ENCODE data around the gene ZGLP1.

Gene ZGLP1

DNA sequence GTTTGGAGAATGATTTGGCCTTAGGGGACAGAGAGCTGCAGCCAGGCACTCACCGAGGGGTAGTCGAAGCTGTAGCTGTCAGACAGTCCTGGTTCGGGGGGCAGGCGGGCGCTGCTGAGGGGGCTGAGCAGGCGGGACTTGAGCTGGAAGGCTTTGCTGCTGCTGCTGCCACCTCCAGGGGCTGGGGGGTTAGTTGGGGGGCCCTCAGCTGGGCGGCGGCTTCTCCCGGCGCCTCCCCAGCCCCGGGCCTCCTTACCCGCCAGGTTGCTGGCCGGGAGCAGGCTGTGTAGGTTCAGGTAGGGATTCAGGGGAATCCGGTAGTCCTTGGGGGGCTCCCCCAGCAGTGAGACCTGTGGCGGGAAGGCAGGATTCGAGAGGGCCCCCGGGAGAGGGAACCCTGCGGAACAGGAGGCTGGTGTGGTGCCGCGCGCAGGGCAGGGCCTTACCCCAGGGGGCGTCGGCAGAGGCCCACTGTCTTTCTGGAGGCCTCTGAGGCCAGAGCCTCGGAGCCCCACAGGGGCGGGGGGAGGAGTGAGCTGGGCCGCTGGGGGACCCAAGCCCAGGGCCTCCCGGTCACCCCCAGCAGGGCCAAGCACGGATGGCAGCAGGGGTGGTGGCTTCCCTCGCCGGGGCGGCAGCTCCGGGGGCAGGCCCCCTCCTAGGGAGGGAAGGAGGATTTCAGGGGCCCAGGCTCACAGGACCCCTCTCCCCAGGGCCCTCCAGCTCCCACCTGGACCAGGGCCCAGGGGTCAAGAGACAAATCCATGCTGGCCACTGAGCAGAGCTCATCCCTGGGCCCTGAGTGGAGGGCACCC is 11.2 kb upstream of the ZGLP1 start:
- DNase-seq (ENCODE audit: extremely low spot score): no peak
- TF ChIP-seq ZNF384 (IDR thresholded peaks at IDR 0.05) (no peak), ARNT (IDR thresholded peaks at IDR 0.05) (no peak), ELF4 (IDR thresholded peaks at IDR 0.05) (no peak), BHLHE40 (IDR thresholded peaks at IDR 0.05; ENCODE audit: borderline replicate concordance) (no peak), FOXM1 (IDR thresholded peaks at IDR 0.05; ENCODE audit: borderline replicate concordance) (no peak), FOXK2 (IDR thresholded peaks at IDR 0.05) (no peak), NFRKB (IDR thresholded peaks at IDR 0.05) (no peak), SUZ12 (IDR thresholded peaks at IDR 0.05) (no peak), TARDBP (IDR thresholded peaks at IDR 0.05) (no peak), SP1 (IDR thresholded peaks at IDR 0.05) (no peak), FOXA1 (IDR thresholded peaks at IDR 0.05) (no peak), CTBP1 (IDR thresholded peaks at IDR 0.05; ENCODE audit: borderline replicate concordance) (no peak), HDGF (IDR thresholded peaks at IDR 0.05; ENCODE audit: borderline replicate concordance) (no peak), LEF1 (IDR thresholded peaks at IDR 0.05; ENCODE audit: borderline replicate concordance) (no peak)
- TF ChIP-seq, protein P1, sequence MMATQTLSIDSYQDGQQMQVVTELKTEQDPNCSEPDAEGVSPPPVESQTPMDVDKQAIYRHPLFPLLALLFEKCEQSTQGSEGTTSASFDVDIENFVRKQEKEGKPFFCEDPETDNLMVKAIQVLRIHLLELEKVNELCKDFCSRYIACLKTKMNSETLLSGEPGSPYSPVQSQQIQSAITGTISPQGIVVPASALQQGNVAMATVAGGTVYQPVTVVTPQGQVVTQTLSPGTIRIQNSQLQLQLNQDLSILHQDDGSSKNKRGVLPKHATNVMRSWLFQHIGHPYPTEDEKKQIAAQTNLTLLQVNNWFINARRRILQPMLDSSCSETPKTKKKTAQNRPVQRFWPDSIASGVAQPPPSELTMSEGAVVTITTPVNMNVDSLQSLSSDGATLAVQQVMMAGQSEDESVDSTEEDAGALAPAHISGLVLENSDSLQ (IDR thresholded peaks at IDR 0.05): no peak
- POLR2A ChIA-PET: interaction anchor here (4.9 kb wide), 1 partner anchor 13 kb away, joined by 15 read pairs; the partner anchor contains the start of gene RAVER1
- CTCF ChIA-PET: no interaction called here

DNA sequence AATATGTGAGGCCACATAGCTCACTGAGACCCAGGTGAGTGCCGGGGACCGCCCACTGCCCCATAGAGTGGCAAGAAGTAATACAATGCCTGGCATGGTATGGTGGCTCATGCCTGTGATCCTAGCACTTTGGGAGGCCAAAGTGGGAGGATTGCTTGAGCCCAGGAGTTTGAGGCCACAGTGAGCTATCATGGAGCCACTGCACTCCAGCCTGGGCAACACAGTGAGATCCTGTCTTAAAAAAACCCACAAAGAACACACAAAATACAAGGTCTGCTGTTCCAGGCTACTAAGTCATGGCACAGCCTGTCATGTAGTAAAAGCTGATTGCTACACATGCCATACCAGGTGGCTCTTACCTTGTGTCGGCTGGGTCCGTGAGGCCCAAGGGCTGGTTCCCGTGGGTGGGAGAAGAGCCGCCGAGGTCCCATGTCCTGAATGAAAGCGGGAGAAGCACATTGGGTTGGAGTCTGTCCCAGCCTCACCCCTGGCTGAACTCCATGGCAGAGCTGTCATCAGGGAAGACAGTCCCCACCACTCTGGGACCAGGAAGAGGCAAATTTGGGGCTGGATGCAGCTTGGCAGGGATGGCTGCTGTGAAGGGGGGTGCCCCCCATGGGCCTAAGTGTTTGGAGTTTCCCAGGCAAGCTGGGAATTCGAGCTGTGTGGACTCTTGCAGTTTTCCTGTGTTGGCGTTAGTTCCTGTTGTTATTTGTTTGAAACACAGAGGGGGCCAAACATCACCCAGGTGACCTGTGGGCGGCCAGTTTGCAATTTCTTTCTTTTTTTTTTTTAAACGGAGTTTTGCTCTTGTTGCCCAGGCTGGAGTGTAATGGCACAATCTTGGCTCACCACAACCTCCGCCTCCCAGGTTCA is 9.4 kb upstream of the ZGLP1 start:
- no peak for DNase-seq (ENCODE audit: extremely low spot score)
- TF ChIP-seq SP1 (IDR thresholded peaks at IDR 0.05) (no peak), BHLHE40 (IDR thresholded peaks at IDR 0.05; ENCODE audit: borderline replicate concordance) (no peak), CTBP1 (IDR thresholded peaks at IDR 0.05; ENCODE audit: borderline replicate concordance) (no peak), HDGF (IDR thresholded peaks at IDR 0.05; ENCODE audit: borderline replicate concordance) (no peak), FOXM1 (IDR thresholded peaks at IDR 0.05; ENCODE audit: borderline replicate concordance) (no peak), TARDBP (IDR thresholded peaks at IDR 0.05) (no peak), L3MBTL2 (conservative IDR thresholded peaks at IDR 0.05) (no peak), ZNF384 (IDR thresholded peaks at IDR 0.05) (no peak), FOXA1 (IDR thresholded peaks at IDR 0.05) (no peak), NFRKB (IDR thresholded peaks at IDR 0.05) (no peak), FOXK2 (IDR thresholded peaks at IDR 0.05) (no peak), SUZ12 (IDR thresholded peaks at IDR 0.05) (no peak), ELF4 (IDR thresholded peaks at IDR 0.05) (no peak), ARNT (IDR thresholded peaks at IDR 0.05) (no peak), LEF1 (IDR thresholded peaks at IDR 0.05; ENCODE audit: borderline replicate concordance) (no peak)
- TF ChIP-seq, protein P1 (IDR thresholded peaks at IDR 0.05): no peak
- POLR2A ChIA-PET: interaction anchor here (1.1 to 2.2 kb wide), 2 partner anchors 11 to 30 kb away, joined by 3 to 7 read pairs; partner anchors contain the start of gene ICAM5
- CTCF ChIA-PET: no interaction called here

GRCh38 chr19:10317857-10318462 is 8.3 kb upstream of the ZGLP1 start:
- TF ChIP-seq TARDBP (IDR thresholded peaks at IDR 0.05): no peak
- no peak for TF ChIP-seq BHLHE40 (IDR thresholded peaks at IDR 0.05; ENCODE audit: borderline replicate concordance)
- TF ChIP-seq NFRKB (IDR thresholded peaks at IDR 0.05): no peak
- TF ChIP-seq, protein P1 (IDR thresholded peaks at IDR 0.05): no peak
- ChIA-PET POLR2A (interaction anchor here (1.1 to 2.2 kb wide), 4 partner anchors 12 to 62 kb away, joined by 3 to 7 read pairs (median 6); partner anchors contain the start of genes ICAM5, RAVER1 and TYK2), CTCF (interaction anchor here (1.1 kb wide), 1 partner anchor 71 kb away, joined by 3 read pairs; no protein-coding TSS in a partner anchor)
- no peak for DNase-seq (ENCODE audit: extremely low spot score)

- ChIA-PET CTCF (interaction anchor here (1.1 kb wide), 1 partner anchor 71 kb away, joined by 3 read pairs; no protein-coding TSS in a partner anchor), POLR2A (interaction anchor here (0.9 to 2.2 kb wide), 4 partner anchors 16 to 63 kb away, joined by 3 to 7 read pairs (median 6); partner anchors contain the start of genes ICAM5, RAVER1 and TYK2)
- DNase-seq (ENCODE audit: extremely low spot score): no peak
- TF ChIP-seq ARNT (IDR thresholded peaks at IDR 0.05) (no peak), FOXM1 (IDR thresholded peaks at IDR 0.05; ENCODE audit: borderline replicate concordance) (no peak), BHLHE40 (IDR thresholded peaks at IDR 0.05; ENCODE audit: borderline replicate concordance) (no peak)
Observed at GRCh38 chr19:10317045-10317856, 7.6 kb upstream of the ZGLP1 start.

All from HEK293T (cell line).